GM21381 (cell line): ENCODE measurements around the gene CENPB.
"Not testable (repeated sequence)": the region's sequence is repeated elsewhere in the genome, so short reads cannot be mapped to it uniquely, and the experiment has no call there.

Experiments used
- ATAC-seq: cut with Tn5 transposase; IDR thresholded peaks from one replicate; pipeline ENCODE4 v1.9.1; 2021; ENCODE audit warnings: mild to moderate bottlenecking, moderate library complexity; ENCODE audit not compliant: unreplicated experiment

Gene CENPB, protein sequence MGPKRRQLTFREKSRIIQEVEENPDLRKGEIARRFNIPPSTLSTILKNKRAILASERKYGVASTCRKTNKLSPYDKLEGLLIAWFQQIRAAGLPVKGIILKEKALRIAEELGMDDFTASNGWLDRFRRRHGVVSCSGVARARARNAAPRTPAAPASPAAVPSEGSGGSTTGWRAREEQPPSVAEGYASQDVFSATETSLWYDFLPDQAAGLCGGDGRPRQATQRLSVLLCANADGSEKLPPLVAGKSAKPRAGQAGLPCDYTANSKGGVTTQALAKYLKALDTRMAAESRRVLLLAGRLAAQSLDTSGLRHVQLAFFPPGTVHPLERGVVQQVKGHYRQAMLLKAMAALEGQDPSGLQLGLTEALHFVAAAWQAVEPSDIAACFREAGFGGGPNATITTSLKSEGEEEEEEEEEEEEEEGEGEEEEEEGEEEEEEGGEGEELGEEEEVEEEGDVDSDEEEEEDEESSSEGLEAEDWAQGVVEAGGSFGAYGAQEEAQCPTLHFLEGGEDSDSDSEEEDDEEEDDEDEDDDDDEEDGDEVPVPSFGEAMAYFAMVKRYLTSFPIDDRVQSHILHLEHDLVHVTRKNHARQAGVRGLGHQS

GRCh38 chr20:3786665-3787323 lies at the start of gene CENPB:
CENPB (minus strand) TSS chr20:3786740; CDS start chr20:3786483, 257 bp downstream.
- ATAC-seq, result peak; percentile 85

GRCh38 chr20:3836132-3836531 lies 49.6 kb upstream of the CENPB start:
- ATAC-seq, result no peak

GRCh38 chr20:3829891-3830290 lies 43.4 kb upstream of the CENPB start:
- not testable (repeated sequence) for ATAC-seq

DNA sequence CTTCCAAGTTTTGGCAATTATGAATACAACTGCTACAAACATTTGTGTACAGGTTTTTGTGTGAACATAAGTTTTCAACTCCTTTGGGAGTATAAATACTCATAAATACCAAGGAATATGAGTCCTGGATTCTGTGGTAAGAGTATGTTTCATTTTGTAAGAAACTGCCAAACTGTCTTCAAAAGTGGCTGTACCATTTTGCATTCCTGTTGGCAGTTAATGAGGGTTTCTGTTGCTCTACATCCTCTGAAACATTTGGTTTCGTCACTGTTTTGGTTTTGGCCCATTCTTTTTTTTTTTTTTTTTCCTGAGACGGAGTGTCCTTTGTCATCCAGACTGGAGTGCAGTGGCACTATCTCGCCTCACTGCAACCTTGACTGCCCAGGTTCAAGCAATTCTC lies 42.3 kb upstream of the CENPB start:
- ATAC-seq, result no peak

- ATAC-seq, result no peak
Observed at GRCh38 chr20:3826420-3826819, 39.9 kb upstream of the CENPB start.

GRCh38 chr20:3825526-3825925 lies 39.0 kb upstream of the CENPB start:
- ATAC-seq, result no peak

- ATAC-seq, result no peak
Observed at GRCh38 chr20:3823881-3824280, 37.3 kb upstream of the CENPB start.

GRCh38 chr20:3821996-3822395 lies 35.5 kb upstream of the CENPB start:
- no peak for ATAC-seq

- peak; percentile 2 for ATAC-seq
Observed at GRCh38 chr20:3820901-3821727, 34.6 kb upstream of the CENPB start.

DNA sequence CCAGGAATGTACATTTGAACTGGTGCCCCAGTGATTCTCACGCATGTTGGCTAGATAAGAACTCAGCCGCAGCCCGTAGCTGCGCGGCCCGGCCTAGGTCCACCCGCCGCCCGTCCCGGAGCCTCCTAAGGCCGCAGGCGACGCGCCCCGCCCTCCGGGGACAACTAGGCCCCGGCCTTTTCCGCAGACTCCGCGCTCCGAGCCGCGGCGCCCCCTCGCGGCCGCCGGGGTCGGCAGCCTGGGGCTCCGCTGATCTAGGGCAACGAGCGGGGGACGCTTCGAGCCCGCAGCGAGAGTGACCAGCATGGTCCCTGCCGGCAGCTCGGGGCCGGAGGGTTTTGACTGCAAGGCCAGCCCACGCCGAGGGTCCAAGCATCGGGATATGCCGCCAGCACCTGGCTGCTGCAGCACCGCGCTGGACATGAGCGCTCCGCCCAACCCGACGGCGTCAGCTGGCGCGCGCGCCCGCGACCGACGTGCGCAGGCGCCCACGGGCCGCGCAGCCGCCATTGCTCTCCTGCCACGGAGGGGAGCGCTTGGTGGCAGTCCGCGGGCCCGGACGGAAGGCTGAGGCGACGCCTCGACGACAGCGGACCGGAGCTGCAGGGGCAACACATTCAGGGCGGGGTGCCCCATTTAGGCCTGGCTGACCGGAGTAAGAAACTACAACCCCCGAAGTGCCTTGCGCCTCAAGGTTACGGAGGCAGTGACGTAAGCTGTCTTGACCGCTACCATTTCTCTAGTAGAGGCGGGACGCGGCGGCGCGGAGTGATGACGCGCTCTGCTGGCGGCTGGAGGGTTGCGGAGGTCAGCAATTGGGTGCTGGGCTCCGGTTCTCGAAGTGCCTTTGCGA lies 33.7 kb upstream of the CENPB start, which contains the start of gene AP5S1:
Gene AP5S1, plus strand, starts transcription at position 500 of the 853 bp plus-strand sequence. CDS start 1,571 bp downstream, outside the sequence.
- peak; percentile 82 for ATAC-seq

- no peak for ATAC-seq
Observed at GRCh38 chr20:3819411-3820047, 33.0 kb upstream of the CENPB start.

DNA sequence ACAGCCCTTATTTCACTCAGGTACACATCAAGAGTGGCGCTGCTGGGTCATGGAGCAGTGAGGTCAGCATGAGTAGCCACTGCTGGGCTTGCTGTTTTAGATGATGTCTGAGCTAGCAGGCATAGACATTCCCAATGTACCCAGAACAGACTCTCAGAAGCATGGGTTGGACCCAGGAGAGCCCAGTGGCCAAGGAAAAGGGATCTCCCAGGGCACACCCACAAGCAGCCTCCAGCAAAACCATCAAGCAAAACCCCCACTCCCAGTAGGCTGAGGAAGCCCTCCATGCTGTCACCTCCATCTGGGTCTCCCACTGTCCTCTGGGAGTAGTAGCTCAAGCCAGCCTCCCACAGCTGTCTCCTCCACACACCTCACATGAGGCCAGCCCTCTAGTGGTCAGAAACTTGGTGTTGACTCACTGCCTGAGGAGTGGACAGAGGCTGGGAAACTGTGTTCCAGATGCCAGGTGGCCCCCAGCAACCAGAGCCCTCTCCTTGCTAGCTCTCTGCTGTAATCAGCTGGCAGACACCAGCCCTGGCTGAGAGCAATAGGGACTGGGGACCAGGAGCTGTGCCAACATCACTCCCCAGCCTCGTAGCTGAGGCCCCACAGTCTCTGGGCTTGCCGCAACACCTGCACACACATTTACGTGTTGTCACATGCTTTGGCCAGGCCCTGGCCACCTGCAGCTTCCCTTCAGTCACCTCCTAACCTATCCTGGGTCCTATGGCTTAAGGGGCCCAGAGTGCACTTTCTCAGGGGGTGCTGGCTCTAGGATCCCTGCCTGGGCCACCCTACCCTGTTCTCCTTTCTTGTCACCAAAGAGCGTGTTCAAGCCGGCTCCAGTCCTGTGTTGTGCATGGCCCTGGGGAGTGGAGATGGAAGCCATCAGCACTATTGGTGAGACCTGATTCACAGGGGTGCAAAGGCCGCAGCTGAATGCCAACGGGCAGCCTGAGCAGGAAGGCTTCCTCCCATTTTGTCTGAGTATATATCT lies 31.9 kb upstream of the CENPB start:
- ATAC-seq, result no peak

DNA sequence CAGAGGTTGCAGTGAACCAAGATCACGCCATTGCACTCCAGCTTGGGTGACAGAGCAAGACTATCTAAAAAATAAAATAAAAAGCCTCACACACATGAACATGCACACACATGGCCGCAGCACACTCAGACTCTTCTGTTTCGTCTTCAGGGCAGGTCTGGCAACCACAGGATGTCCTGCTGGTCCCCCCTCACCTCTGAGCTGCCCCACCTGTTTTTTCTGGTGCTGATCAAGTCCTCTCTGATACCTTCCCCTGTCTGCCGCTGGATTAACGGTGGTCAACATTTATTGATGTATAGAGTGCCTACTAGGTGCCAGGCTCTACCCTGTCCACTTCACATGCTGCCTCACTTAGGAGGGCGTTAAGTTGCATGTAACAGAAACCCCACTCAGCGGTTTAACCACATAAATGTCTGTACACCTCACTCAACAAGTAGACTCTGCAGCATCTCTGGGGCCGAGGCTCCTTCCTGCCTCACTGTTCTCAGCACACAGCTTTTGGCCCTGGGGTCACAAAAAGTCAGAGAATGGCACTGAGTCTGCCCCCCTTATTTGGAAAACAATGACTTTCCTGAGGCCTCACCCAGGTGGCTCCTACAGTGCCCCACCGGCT lies 29.3 kb upstream of the CENPB start:
- ATAC-seq, result no peak

- ATAC-seq, result no peak
Observed at GRCh38 chr20:3814928-3815495, 28.5 kb upstream of the CENPB start.

GRCh38 chr20:3813848-3814581 lies 27.5 kb upstream of the CENPB start:
- no peak for ATAC-seq

DNA sequence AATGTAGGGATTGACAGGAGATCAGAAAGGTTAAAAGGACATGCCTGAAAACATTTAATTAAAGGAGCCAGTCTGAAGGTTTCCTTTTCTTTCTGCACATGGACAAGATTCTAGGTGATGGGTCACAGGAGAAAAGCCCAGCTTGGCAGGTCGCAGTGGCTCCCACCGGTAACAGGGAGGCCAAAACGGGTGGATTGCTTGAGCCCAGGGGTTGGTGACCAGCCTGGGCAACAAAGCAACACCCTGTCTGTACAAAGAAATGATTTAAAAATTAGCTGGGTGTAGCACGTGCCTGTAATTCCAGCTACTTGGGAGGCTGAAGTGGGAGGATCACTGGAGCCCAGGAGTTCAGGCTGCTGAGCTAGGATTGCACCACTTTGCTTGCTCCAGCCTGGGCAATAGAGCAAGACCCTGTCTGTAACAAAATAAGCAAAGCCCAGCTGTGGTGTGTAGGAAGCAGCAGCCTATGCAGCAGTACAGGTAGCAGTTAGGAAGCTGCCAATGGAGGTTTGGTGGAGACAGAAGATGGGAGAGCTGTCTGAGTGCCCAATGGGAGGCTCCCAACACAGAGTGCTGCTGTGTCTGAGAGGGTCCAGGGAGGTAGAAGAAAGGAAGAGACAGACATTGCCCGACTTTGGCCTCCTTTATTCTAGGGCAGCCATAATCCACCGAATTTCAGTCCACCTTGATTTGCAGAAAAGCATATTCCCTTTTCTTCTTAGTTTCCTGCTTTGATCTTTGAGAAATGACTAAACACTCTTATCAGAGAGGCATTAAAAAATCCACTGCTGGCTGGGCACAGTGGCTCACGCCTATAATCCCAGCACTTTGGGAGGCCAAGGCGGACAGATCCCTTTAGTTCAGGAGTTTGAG lies 26.7 kb upstream of the CENPB start:
- ATAC-seq, result no peak
